ENCODE results near the gene C1QTNF5. TPM values are rescaled to one million over a fixed set of nuclear protein-coding genes. Genes with fewer than 3 reads are reported as not detected.
"Not testable (repeated sequence)": the region's sequence is repeated elsewhere in the genome, so short reads cannot be mapped to it uniquely, and the experiment has no call there.

C1QTNF5 gene
- total RNA-seq, 2 experiments from 2014 or later: not detected

DNA sequence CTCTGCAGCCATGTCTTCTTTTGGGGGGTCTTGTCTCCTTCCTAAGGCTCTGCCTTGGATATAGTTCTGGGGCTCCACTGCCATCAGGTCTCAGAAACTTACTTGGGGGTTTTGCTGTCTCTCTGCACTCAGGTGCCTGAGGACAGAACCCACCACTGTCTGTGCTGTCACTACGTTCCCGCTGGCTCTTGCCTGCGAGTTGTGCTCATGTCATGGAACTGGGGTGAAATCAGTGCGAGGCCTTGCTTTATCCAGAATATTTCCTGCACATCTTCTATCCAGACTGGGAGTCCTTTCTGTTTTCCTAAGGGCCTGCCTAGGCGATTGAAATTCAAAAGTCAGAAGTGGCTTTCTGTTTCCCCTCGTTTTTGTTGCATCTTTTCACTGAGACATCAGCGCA lies 47.4 kb upstream of the C1QTNF5 start:
- no peak overlapping the region for H3K4me3 ChIP-seq (ENCODE audit: low read depth, low read length, poor library complexity, severe bottlenecking)
- H3K79me2 ChIP-seq (ENCODE audit: insufficient read depth, low read depth, low read length): no peaks in the 10 kb centered on the region
- no peak overlapping the region for H3K4me2 ChIP-seq (ENCODE audit: low read length)
- no peaks in the 10 kb centered on the region for H3K9me3 ChIP-seq (ENCODE audit: low read length)
- TF ChIP-seq EZH2phosphoT487 (IDR thresholded peaks at IDR 0.05; ENCODE audit: borderline replicate concordance, low read depth, low read length): no peak
- TF ChIP-seq, protein P1, sequence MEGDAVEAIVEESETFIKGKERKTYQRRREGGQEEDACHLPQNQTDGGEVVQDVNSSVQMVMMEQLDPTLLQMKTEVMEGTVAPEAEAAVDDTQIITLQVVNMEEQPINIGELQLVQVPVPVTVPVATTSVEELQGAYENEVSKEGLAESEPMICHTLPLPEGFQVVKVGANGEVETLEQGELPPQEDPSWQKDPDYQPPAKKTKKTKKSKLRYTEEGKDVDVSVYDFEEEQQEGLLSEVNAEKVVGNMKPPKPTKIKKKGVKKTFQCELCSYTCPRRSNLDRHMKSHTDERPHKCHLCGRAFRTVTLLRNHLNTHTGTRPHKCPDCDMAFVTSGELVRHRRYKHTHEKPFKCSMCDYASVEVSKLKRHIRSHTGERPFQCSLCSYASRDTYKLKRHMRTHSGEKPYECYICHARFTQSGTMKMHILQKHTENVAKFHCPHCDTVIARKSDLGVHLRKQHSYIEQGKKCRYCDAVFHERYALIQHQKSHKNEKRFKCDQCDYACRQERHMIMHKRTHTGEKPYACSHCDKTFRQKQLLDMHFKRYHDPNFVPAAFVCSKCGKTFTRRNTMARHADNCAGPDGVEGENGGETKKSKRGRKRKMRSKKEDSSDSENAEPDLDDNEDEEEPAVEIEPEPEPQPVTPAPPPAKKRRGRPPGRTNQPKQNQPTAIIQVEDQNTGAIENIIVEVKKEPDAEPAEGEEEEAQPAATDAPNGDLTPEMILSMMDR (conservative IDR thresholded peaks at IDR 0.05; ENCODE audit: low read length): no peak
- no peak overlapping the region for H3K27ac ChIP-seq (ENCODE audit: low read depth, low read length, poor library complexity, severe bottlenecking)
- H2AFZ ChIP-seq (ENCODE audit: low read length): no peak overlapping the region
- intact Hi-C loops (cut with micrococcal nuclease; ENCODE audit: unreplicated experiment): no loop called here
- no TSS peak for BruUV-seq (replicated peaks)
- ChIA-PET CTCF (ENCODE audit: unreplicated experiment) (interaction anchor here (0.6 kb wide), 1 partner anchor 154 kb away, joined by 5 read pairs; no protein-coding TSS in a partner anchor), POLR2A (no interaction called here)
- DNase-seq (ENCODE audit: low spot score): no peak
- H3K36me3 ChIP-seq (ENCODE audit: insufficient read depth, low read length): no peaks in the 10 kb centered on the region
- H3K4me1 ChIP-seq (ENCODE audit: insufficient read depth, low read length, poor library complexity, severe bottlenecking): no peaks in the 10 kb centered on the region
- H4K20me1 ChIP-seq (ENCODE audit: insufficient read depth, low read length): no peaks in the 10 kb centered on the region
- H3K9me2 ChIP-seq (ENCODE audit: insufficient read depth, low read length): no peaks in the 10 kb centered on the region

DNA sequence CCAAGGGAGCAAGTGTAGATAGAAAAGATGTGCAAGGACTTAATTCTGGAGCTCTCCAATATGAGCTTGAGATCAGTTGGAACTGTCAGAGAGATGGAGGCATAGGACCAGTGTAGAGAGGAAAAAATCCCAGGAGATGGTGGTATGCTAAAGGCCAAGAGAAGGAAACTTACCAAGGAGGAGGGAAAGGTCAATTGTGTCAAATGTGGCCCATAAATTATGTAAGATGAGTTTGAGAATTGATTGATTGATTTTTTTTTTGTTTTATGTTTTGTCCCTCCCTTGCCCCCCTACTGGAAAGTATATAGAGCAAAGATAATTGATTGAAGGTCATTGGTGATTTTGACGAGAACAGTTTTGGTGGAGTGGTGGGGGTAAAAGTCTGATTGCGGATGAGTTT lies 43.6 kb upstream of the C1QTNF5 start:
- TF ChIP-seq EZH2phosphoT487 (IDR thresholded peaks at IDR 0.05; ENCODE audit: borderline replicate concordance, low read depth, low read length): no peak
- TF ChIP-seq, protein P1 (conservative IDR thresholded peaks at IDR 0.05; ENCODE audit: low read length): no peak
- POLR2A ChIA-PET: no interaction called here
- H4K20me1 ChIP-seq (ENCODE audit: insufficient read depth, low read length): no peaks in the 10 kb centered on the region

GRCh38 chr11:119382513-119382912 lies 41.8 kb upstream of the C1QTNF5 start:
- H3K9me3 ChIP-seq (ENCODE audit: low read length); intact Hi-C loops (cut with micrococcal nuclease; ENCODE audit: unreplicated experiment); H3K9me2 ChIP-seq (ENCODE audit: insufficient read depth, low read length); H2AFZ ChIP-seq (ENCODE audit: low read length); H3K27ac ChIP-seq (ENCODE audit: low read depth, low read length, poor library complexity, severe bottlenecking); H3K36me3 ChIP-seq (ENCODE audit: insufficient read depth, low read length); CTCF ChIA-PET (ENCODE audit: unreplicated experiment); H3K4me3 ChIP-seq (ENCODE audit: low read depth, low read length, poor library complexity, severe bottlenecking); H3K79me2 ChIP-seq (ENCODE audit: insufficient read depth, low read depth, low read length); H4K20me1 ChIP-seq (ENCODE audit: insufficient read depth, low read length); DNase-seq (ENCODE audit: low spot score); BruUV-seq (replicated peaks): not testable (repeated sequence)
- POLR2A ChIA-PET: interaction anchor here (0.7 to 2.1 kb wide), 3 partner anchors 15 to 61 kb away, joined by 3 to 6 read pairs (median 4); no protein-coding TSS in a partner anchor
- Histone ChIP-seq H3K4me1 (ENCODE audit: insufficient read depth, low read length, poor library complexity, severe bottlenecking) (peaks cover 22% of the 10 kb centered on the region), H3K4me2 (ENCODE audit: low read length) (peak overlapping the region; percentile 80; the same call in 1 of the 2 replicates)

More for the DNA sequence above, 43.6 kb upstream of the C1QTNF5 start:
- peaks cover 11% of the 10 kb centered on the region for H3K4me1 ChIP-seq (ENCODE audit: insufficient read depth, low read length, poor library complexity, severe bottlenecking)
- no peaks in the 10 kb centered on the region for H3K79me2 ChIP-seq (ENCODE audit: insufficient read depth, low read depth, low read length)
- intact Hi-C loops (cut with micrococcal nuclease; ENCODE audit: unreplicated experiment): no loop called here
- no peak for DNase-seq (ENCODE audit: low spot score)
- CTCF ChIA-PET (ENCODE audit: unreplicated experiment): interaction anchor here (1.0 to 1.1 kb wide), 2 partner anchors 10 to 28 kb away, joined by 3 read pairs; no protein-coding TSS in a partner anchor
- H2AFZ ChIP-seq (ENCODE audit: low read length): no peak overlapping the region
- no peak overlapping the region for H3K4me2 ChIP-seq (ENCODE audit: low read length)
- H3K4me3 ChIP-seq (ENCODE audit: low read depth, low read length, poor library complexity, severe bottlenecking): no peak overlapping the region
- no peaks in the 10 kb centered on the region for H3K9me2 ChIP-seq (ENCODE audit: insufficient read depth, low read length)
- no peaks in the 10 kb centered on the region for H3K9me3 ChIP-seq (ENCODE audit: low read length)
- BruUV-seq (replicated peaks): no TSS peak
- H3K27ac ChIP-seq (ENCODE audit: low read depth, low read length, poor library complexity, severe bottlenecking): no peak overlapping the region
- H3K36me3 ChIP-seq (ENCODE audit: insufficient read depth, low read length): no peaks in the 10 kb centered on the region
